Breast epithelium (tissue), 4 donors: Measurements from ENCODE around the gene CD28. TPM values are rescaled to one million over a fixed set of nuclear protein-coding genes. Genes with fewer than 3 reads are reported as not detected.

Experiments used
- DNase-seq, 2 donors: peaks; one replicate each; pipeline ENCODE4 v3.0.0-alpha.2; 2019; ENCODE audit warnings: low spot score in 2 of 2
- H3K27ac ChIP-seq, 2 donors: fragments of 200-600 bp; sonication (generic) in 1 of 2; one replicate each; pipeline ENCODE4 v1.5.1; 2016 to 2019; ENCODE audit warnings: mild to moderate bottlenecking in 1 of 2
- H3K27me3 ChIP-seq, 2 donors: fragments of 200-600 bp; sonication (generic) in 1 of 2; one replicate each; pipeline versions ENCODE4 v1.5.1 to v1.6.0; 2017 to 2019; ENCODE audit warnings: control low read depth in 1 of 2, mild to moderate bottlenecking in 1 of 2
- H3K36me3 ChIP-seq: fragments of 200-600 bp; one replicate; pipeline ENCODE4 v1.5.1; 2019
- H3K4me1 ChIP-seq, 2 donors: fragments of 200-600 bp; sonication (generic); one replicate each; pipeline ENCODE4 v1.5.1; 2016 to 2019; ENCODE audit warnings: control low read depth in 1 of 2
- H3K4me3 ChIP-seq, 3 donors: fragments of 200-600 bp; sonication (generic); 1 replicate in 2 of 3; 2 replicates in 1 of 3; pipeline ENCODE4 v1.5.1; 2016 to 2019; ENCODE audit warnings: mild to moderate bottlenecking in 3 of 3, moderate library complexity in 2 of 3
- H3K9me3 ChIP-seq, 2 donors: fragments of 200-600 bp; sonication (generic) in 1 of 2; one replicate each; pipeline ENCODE4 v1.5.1; 2016 to 2019; ENCODE audit warnings: control low read depth in 1 of 2
- CTCF ChIP-seq, 3 donors: fragments of 450-650 bp; IDR thresholded peaks; one replicate each; pipeline ENCODE4 v1.5.1; 2016 to 2017; ENCODE audit warnings: antibody characterized with exemption in 3 of 3, mild to moderate bottlenecking in 3 of 3, moderate library complexity in 3 of 3
- POLR2A ChIP-seq: fragments of 450-650 bp; IDR thresholded peaks from one replicate; pipeline ENCODE4 v1.6.1; 2016; ENCODE audit warnings: antibody characterized with exemption, mild to moderate bottlenecking, moderate library complexity
- POLR2AphosphoS5 ChIP-seq, 3 donors: sonication (generic); formaldehyde crosslinking; IDR thresholded peaks; one replicate each; pipeline ENCODE4 v1.6.1; 2017; ENCODE audit warnings: antibody characterized with exemption in 3 of 3
- intact Hi-C: fragments of 100-400 bp; cut with DNase I; formaldehyde crosslinking; loops from one replicate; pipeline ENCODE4 v1.15.1; 2023; ENCODE audit warnings: low total_unique reads
- total RNA-seq, 3 donors: library from RNA; depleted of rRNA; stranded (reverse); fragments of >200 nt; gene quantifications; one replicate each; pipeline ENCODE4 v1.1.0, GENCODE V29; 2016

The CD28 gene
- total RNA-seq, 3 donors from 2014 or later = 2.2 to 4.2 (median 2.9) TPM

- DNase-seq = peak in 1 of 2 donors; percentile 31
- Histone ChIP-seq H3K4me3 (no peak overlapping the region), H3K9me3 (peaks cover 6 to 19% of the 10 kb centered on the region in 2 donors), H3K36me3 (no peaks in the 10 kb centered on the region), H3K4me1 (no peaks in the 10 kb centered on the region), H3K27ac (peak overlapping the region; percentile 26 to 49), H3K27me3 (no peaks in the 10 kb centered on the region)
- intact Hi-C loops = loop anchor here (2.0 kb wide), 1 partner anchor 13 kb away; no protein-coding TSS in a partner anchor
- no peak for TF ChIP-seq POLR2A
- TF ChIP-seq CTCF (IDR thresholded peaks at IDR 0.05) = no peak
- no peak for TF ChIP-seq POLR2AphosphoS5 (IDR thresholded peaks at IDR 0.05)
Measured at GRCh38 chr2:203759690-203760365, 53.4 kb downstream of the CD28 start.

- H3K4me3 ChIP-seq = no peak overlapping the region
- H3K27ac ChIP-seq = no peak overlapping the region
- TF ChIP-seq POLR2AphosphoS5 (IDR thresholded peaks at IDR 0.05) = no peak
- TF ChIP-seq CTCF (IDR thresholded peaks at IDR 0.05) = no peak
- TF ChIP-seq POLR2A = no peak
- intact Hi-C loops = no loop called here
- no peaks in the 10 kb centered on the region for H3K27me3 ChIP-seq
- DNase-seq = no peak
- H3K36me3 ChIP-seq = no peaks in the 10 kb centered on the region
- H3K9me3 ChIP-seq = peaks cover 4 to 10% of the 10 kb centered on the region in 2 donors
- H3K4me1 ChIP-seq = no peaks in the 10 kb centered on the region
Measured at GRCh38 chr2:203761121-203761520, 54.7 kb downstream of the CD28 start.

GRCh38 chr2:203763241-203763937 lies 57.0 kb downstream of the CD28 start:
- intact Hi-C loops = no loop called here
- no peaks in the 10 kb centered on the region for H3K27me3 ChIP-seq
- H3K27ac ChIP-seq = no peak overlapping the region
- TF ChIP-seq POLR2A (no peak), CTCF (IDR thresholded peaks at IDR 0.05) (no peak), POLR2AphosphoS5 (IDR thresholded peaks at IDR 0.05) (no peak)
- no peaks in the 10 kb centered on the region for H3K9me3 ChIP-seq
- DNase-seq = no peak
- H3K4me1 ChIP-seq = no peaks in the 10 kb centered on the region
- H3K36me3 ChIP-seq = no peaks in the 10 kb centered on the region
- H3K4me3 ChIP-seq = no peak overlapping the region

DNA sequence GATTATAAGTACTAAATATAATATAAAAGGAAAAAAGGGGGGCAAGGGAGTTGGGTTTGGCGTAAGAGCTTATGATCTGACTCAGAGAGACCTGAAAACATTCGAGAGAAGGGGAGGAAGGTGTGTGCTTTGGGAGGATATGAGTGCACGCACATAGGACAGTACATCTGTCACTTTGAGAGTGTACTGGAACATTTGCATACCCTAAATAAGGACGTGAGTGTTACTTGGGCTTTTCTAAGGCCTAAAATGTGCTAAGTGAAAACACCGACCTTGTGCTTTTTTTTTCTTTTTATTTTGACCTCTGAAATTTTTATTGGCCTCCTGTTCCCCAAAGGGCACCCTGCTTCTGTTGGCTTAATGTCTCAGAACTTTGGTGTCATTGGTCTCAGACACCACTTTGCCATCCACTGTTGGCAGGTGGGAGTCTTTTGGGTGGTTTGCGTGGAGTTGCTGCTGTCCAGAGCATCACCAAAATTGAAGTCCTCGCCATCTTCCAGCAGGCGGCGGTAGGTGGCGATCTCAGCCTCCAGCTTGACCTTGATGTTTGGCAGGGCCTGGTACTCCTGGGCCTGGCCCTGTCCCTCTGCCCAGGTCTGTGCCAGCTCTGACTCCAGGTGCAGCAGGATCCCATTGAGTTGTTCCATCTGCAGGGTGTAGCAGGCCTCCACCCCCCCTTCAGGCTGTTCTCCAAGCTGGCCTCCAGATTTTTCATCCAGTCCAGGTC lies 57.7 kb downstream of the CD28 start:
- Histone ChIP-seq H3K27ac (no peak overlapping the region), H3K27me3 (no peaks in the 10 kb centered on the region), H3K4me1 (no peaks in the 10 kb centered on the region), H3K9me3 (no peaks in the 10 kb centered on the region), H3K36me3 (no peaks in the 10 kb centered on the region), H3K4me3 (no peak overlapping the region)
- TF ChIP-seq POLR2AphosphoS5 (IDR thresholded peaks at IDR 0.05) = no peak
- no peak for TF ChIP-seq POLR2A
- no peak for TF ChIP-seq CTCF (IDR thresholded peaks at IDR 0.05)
- no peak for DNase-seq
- intact Hi-C loops = no loop called here
